HG02588 (cell line): ENCODE data around the gene CDK5RAP1.
"Not testable (repeated sequence)": the region's sequence is repeated elsewhere in the genome, so short reads cannot be mapped to it uniquely, and the experiment has no call there.

Source experiments
- ATAC-seq: cut with Tn5 transposase; IDR thresholded peaks from one replicate; pipeline ENCODE4 v1.9.1; 2021; ENCODE audit warnings: mild to moderate bottlenecking, moderate library complexity; ENCODE audit not compliant: unreplicated experiment

Gene CDK5RAP1

GRCh38 chr20:33419140-33419974 lies 18.0 kb upstream of the CDK5RAP1 start:
- no peak for ATAC-seq

- ATAC-seq = no peak
These were observed 16.7 kb upstream of the CDK5RAP1 start for GRCh38 chr20:33418033-33418432.

- ATAC-seq = no peak
These were observed 14.6 kb upstream of the CDK5RAP1 start for GRCh38 chr20:33415948-33416347.

GRCh38 chr20:33412484-33412838 lies 11.1 kb upstream of the CDK5RAP1 start:
- no peak for ATAC-seq

GRCh38 chr20:33411711-33412483 lies 10.6 kb upstream of the CDK5RAP1 start:
- ATAC-seq = no peak

GRCh38 chr20:33411242-33411641 lies 9.9 kb upstream of the CDK5RAP1 start:
- ATAC-seq = no peak

- ATAC-seq = no peak
These were observed 8.9 kb upstream of the CDK5RAP1 start for GRCh38 chr20:33410081-33410742.

GRCh38 chr20:33408716-33409654 lies 7.7 kb upstream of the CDK5RAP1 start:
- no peak for ATAC-seq

GRCh38 chr20:33408313-33408712 lies 7.0 kb upstream of the CDK5RAP1 start:
- no peak for ATAC-seq

- no peak for ATAC-seq
These were observed 6.5 kb upstream of the CDK5RAP1 start for GRCh38 chr20:33407796-33408195.

- no peak for ATAC-seq
These were observed 5.9 kb upstream of the CDK5RAP1 start for GRCh38 chr20:33407251-33407650.

- no peak for ATAC-seq
These were observed 3.0 kb upstream of the CDK5RAP1 start for GRCh38 chr20:33404281-33404680.

- ATAC-seq = no peak
These were observed 626 bp upstream of the CDK5RAP1 start for GRCh38 chr20:33401921-33402369.

- no peak for ATAC-seq
These were observed 521 bp downstream of the CDK5RAP1 start for GRCh38 chr20:33400812-33401183.

GRCh38 chr20:33399924-33400323 lies 1.4 kb downstream of the CDK5RAP1 start:
- no peak for ATAC-seq

- ATAC-seq = no peak
These were observed 6.6 kb downstream of the CDK5RAP1 start for GRCh38 chr20:33394718-33395117.

GRCh38 chr20:33393609-33394008 lies 7.7 kb downstream of the CDK5RAP1 start:
- ATAC-seq = no peak

- no peak for ATAC-seq
These were observed 9.4 kb downstream of the CDK5RAP1 start for GRCh38 chr20:33391722-33392415.

- not testable (repeated sequence) for ATAC-seq
These were observed 12.0 kb downstream of the CDK5RAP1 start for GRCh38 chr20:33389326-33389725.

GRCh38 chr20:33388268-33388667 lies 13.1 kb downstream of the CDK5RAP1 start:
- no peak for ATAC-seq
